BLaER1 treated with 17β-estradiol and CSF1 and Interleukin-3, amounts not matched to agents 10 nM and 100 nM (cell line): ENCODE data around the gene FZD7.

Experiments
- H3K27ac ChIP-seq, 11 experiments: shearing (Covaris generic); formaldehyde crosslinking; 2 replicates each; pipeline ENCODE4 v1.8.1; 2022
- H3K27me3 ChIP-seq, 11 experiments: shearing (Covaris generic); formaldehyde crosslinking; 2 replicates each; pipeline ENCODE4 v1.8.1; 2022
- H3K36me3 ChIP-seq, 11 experiments: shearing (Covaris generic); formaldehyde crosslinking; 2 replicates each; pipeline ENCODE4 v1.8.1; 2022
- H3K4me1 ChIP-seq, 10 experiments: shearing (Covaris generic); formaldehyde crosslinking; 2 replicates each; pipeline ENCODE4 v1.8.1; 2022
- H3K4me2 ChIP-seq, 11 experiments: shearing (Covaris generic); formaldehyde crosslinking; 2 replicates each; pipeline ENCODE4 v1.8.1; 2022
- H3K4me3 ChIP-seq, 10 experiments: shearing (Covaris generic); formaldehyde crosslinking; 2 replicates each; pipeline ENCODE4 v1.8.1; 2022
- H3K9ac ChIP-seq, 11 experiments: shearing (Covaris generic); formaldehyde crosslinking; 2 replicates each; pipeline ENCODE4 v1.8.1; 2022
- H3K9me3 ChIP-seq, 11 experiments: shearing (Covaris generic); formaldehyde crosslinking; replicated peaks in 1 of 11; 2 replicates each; pipeline ENCODE4 v1.8.1; 2022
- H4K20me1 ChIP-seq, 11 experiments: shearing (Covaris generic); formaldehyde crosslinking; 2 replicates each; pipeline ENCODE4 v1.8.1; 2022
- Cebpa-rat ChIP-seq, 11 experiments: shearing (Covaris generic); IDR thresholded peaks; 2 replicates each; pipeline ENCODE4 v1.8.1; 2022

FZD7 gene

GRCh38 chr2:202065876-202066275, 32.2 kb downstream of the FZD7 start:
- Histone ChIP-seq H3K9ac (no peak overlapping the region), H3K4me3 (no peak overlapping the region), H3K27ac (no peak overlapping the region), H3K4me2 (no peak overlapping the region), H4K20me1 (no peaks in the 10 kb centered on the region), H3K4me1 (no peaks in the 10 kb centered on the region), H3K36me3 (no peaks in the 10 kb centered on the region), H3K9me3 (no peaks in the 10 kb centered on the region), H3K27me3 (no peaks in the 10 kb centered on the region)
- TF ChIP-seq Cebpa-rat (IDR thresholded peaks at IDR 0.05): no peak

GRCh38 chr2:202066875-202067274, 33.2 kb downstream of the FZD7 start:
- Histone ChIP-seq H3K9me3 (no peaks in the 10 kb centered on the region), H3K27ac (no peak overlapping the region), H3K4me3 (no peak overlapping the region), H3K9ac (no peak overlapping the region), H3K27me3 (no peaks in the 10 kb centered on the region), H3K36me3 (no peaks in the 10 kb centered on the region), H4K20me1 (no peaks in the 10 kb centered on the region), H3K4me1 (no peaks in the 10 kb centered on the region), H3K4me2 (no peak overlapping the region)
- no peak for TF ChIP-seq Cebpa-rat (IDR thresholded peaks at IDR 0.05)

GRCh38 chr2:202067589-202067988, 33.9 kb downstream of the FZD7 start:
- Histone ChIP-seq H3K9ac (no peak overlapping the region), H3K4me3 (no peak overlapping the region), H4K20me1 (no peaks in the 10 kb centered on the region), H3K27ac (no peak overlapping the region), H3K4me1 (no peaks in the 10 kb centered on the region), H3K4me2 (no peak overlapping the region), H3K27me3 (no peaks in the 10 kb centered on the region), H3K9me3 (no peaks in the 10 kb centered on the region), H3K36me3 (no peaks in the 10 kb centered on the region)
- TF ChIP-seq Cebpa-rat (IDR thresholded peaks at IDR 0.05): no peak

GRCh38 chr2:202069170-202070067, 35.8 kb downstream of the FZD7 start:
- Histone ChIP-seq H3K9me3 (no peaks in the 10 kb centered on the region), H3K4me1 (no peaks in the 10 kb centered on the region), H3K36me3 (no peaks in the 10 kb centered on the region), H3K4me3 (no peak overlapping the region), H4K20me1 (no peaks in the 10 kb centered on the region), H3K4me2 (no peak overlapping the region), H3K27ac (no peak overlapping the region), H3K27me3 (no peaks in the 10 kb centered on the region), H3K9ac (no peak overlapping the region)
- TF ChIP-seq Cebpa-rat (IDR thresholded peaks at IDR 0.05): no peak

- H3K9me3 ChIP-seq: no peaks in the 10 kb centered on the region
- no peaks in the 10 kb centered on the region for H3K4me1 ChIP-seq
- no peak overlapping the region for H3K4me2 ChIP-seq
- no peak overlapping the region for H3K9ac ChIP-seq
- H3K4me3 ChIP-seq: no peak overlapping the region
- no peaks in the 10 kb centered on the region for H3K36me3 ChIP-seq
- no peaks in the 10 kb centered on the region for H3K27me3 ChIP-seq
- TF ChIP-seq Cebpa-rat (IDR thresholded peaks at IDR 0.05): no peak
- no peak overlapping the region for H3K27ac ChIP-seq
- H4K20me1 ChIP-seq: no peaks in the 10 kb centered on the region
Measured at GRCh38 chr2:202071107-202071506, 37.5 kb downstream of the FZD7 start.

- Histone ChIP-seq H3K9me3 (no peaks in the 10 kb centered on the region), H3K36me3 (no peaks in the 10 kb centered on the region), H3K4me3 (no peak overlapping the region), H3K27me3 (no peaks in the 10 kb centered on the region), H3K9ac (no peak overlapping the region), H3K4me1 (no peaks in the 10 kb centered on the region), H3K27ac (no peak overlapping the region), H3K4me2 (no peak overlapping the region), H4K20me1 (no peaks in the 10 kb centered on the region)
- no peak for TF ChIP-seq Cebpa-rat (IDR thresholded peaks at IDR 0.05)
Measured at GRCh38 chr2:202072226-202072625, 38.6 kb downstream of the FZD7 start.

GRCh38 chr2:202072737-202073401, 39.2 kb downstream of the FZD7 start, which contains the start of gene KIAA2012:
TSS of gene KIAA2012 (plus strand) at chr2:202073255. CDS start at chr2:202073628, 373 bp downstream.
- Histone ChIP-seq H3K9me3 (no peaks in the 10 kb centered on the region), H3K27ac (no peak within 1 kb of the TSS), H3K4me1 (no peaks in the 10 kb centered on the region), H3K9ac (no peak within 1 kb of the TSS), H4K20me1 (no peaks in the 10 kb centered on the region), H3K36me3 (no peaks in the 10 kb centered on the region), H3K4me2 (no peak within 1 kb of the TSS), H3K27me3 (no peaks in the 10 kb centered on the region), H3K4me3 (no peak within 1 kb of the TSS)
- TF ChIP-seq Cebpa-rat (IDR thresholded peaks at IDR 0.05): no peak

- Histone ChIP-seq H3K27me3 (no peaks in the 10 kb centered on the region), H3K4me1 (no peaks in the 10 kb centered on the region), H3K27ac (no peak overlapping the region), H4K20me1 (no peaks in the 10 kb centered on the region), H3K9ac (no peak overlapping the region), H3K36me3 (no peaks in the 10 kb centered on the region), H3K9me3 (no peaks in the 10 kb centered on the region), H3K4me2 (no peak overlapping the region), H3K4me3 (no peak overlapping the region)
- TF ChIP-seq Cebpa-rat (IDR thresholded peaks at IDR 0.05): no peak
Measured at GRCh38 chr2:202074324-202074723, 40.7 kb downstream of the FZD7 start.

GRCh38 chr2:202079310-202079709, 45.7 kb downstream of the FZD7 start:
- Histone ChIP-seq H3K27me3 (no peaks in the 10 kb centered on the region), H3K9me3 (peaks cover 0 to 14% (median 5%) of the 10 kb centered on the region in 11 experiments; a peak in 3 of 22 replicates), H3K4me3 (no peak overlapping the region), H3K36me3 (no peaks in the 10 kb centered on the region), H3K9ac (no peak overlapping the region), H3K27ac (no peak overlapping the region), H3K4me1 (no peaks in the 10 kb centered on the region), H3K4me2 (no peak overlapping the region), H4K20me1 (no peaks in the 10 kb centered on the region)
- no peak for TF ChIP-seq Cebpa-rat (IDR thresholded peaks at IDR 0.05)

- no peak overlapping the region for H3K27ac ChIP-seq
- H3K4me3 ChIP-seq: no peak overlapping the region
- H3K36me3 ChIP-seq: no peaks in the 10 kb centered on the region
- H4K20me1 ChIP-seq: no peaks in the 10 kb centered on the region
- H3K9me3 ChIP-seq: peaks cover 0 to 14% (median 5%) of the 10 kb centered on the region in 11 experiments; a peak in 3 of 22 replicates
- no peaks in the 10 kb centered on the region for H3K4me1 ChIP-seq
- no peak overlapping the region for H3K9ac ChIP-seq
- no peak overlapping the region for H3K4me2 ChIP-seq
- TF ChIP-seq Cebpa-rat (IDR thresholded peaks at IDR 0.05): no peak
- H3K27me3 ChIP-seq: no peaks in the 10 kb centered on the region
Measured at GRCh38 chr2:202084265-202084664, 50.6 kb downstream of the FZD7 start.
